ENCODE results near the gene DZIP1L.

The DZIP1L gene

DNA sequence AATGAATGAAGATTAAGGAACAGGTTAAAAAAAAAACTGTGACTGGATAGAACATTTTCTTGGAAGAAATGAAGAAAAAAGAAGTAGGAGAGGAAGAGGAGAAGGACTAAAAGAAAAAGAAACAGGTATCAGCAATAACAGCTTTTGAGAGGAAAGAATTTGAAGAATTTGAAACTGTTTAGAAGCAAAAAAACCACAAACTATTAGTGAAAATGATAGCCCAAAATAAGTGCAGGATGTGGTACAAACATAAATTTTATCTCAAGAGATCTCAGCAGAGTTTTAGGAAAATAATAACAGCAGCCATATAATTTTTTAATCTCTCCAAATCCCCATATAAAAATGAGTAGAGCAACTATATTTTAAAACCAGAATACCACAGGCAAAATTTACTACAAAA, 25.5 kb upstream of the DZIP1L start:
- no peak overlapping the region for H3K4me3 ChIP-seq (ENCODE audit: low read depth, low read length)
- no peak for DNase-seq (ENCODE audit: low read depth)
- TF ChIP-seq MYC (IDR thresholded peaks at IDR 0.05; ENCODE audit: low read depth, low read length), result no peak
- TF ChIP-seq POLR2A (IDR thresholded peaks at IDR 0.05; ENCODE audit: extremely low read depth, insufficient read length), result no peak
- no peak for TF ChIP-seq CTCF (IDR thresholded peaks at IDR 0.05; ENCODE audit: low read depth, low read length)
- TF ChIP-seq, protein P1, sequence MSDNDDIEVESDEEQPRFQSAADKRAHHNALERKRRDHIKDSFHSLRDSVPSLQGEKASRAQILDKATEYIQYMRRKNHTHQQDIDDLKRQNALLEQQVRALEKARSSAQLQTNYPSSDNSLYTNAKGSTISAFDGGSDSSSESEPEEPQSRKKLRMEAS (IDR thresholded peaks at IDR 0.05; ENCODE audit: low read depth, low read length), result no peak

DNA sequence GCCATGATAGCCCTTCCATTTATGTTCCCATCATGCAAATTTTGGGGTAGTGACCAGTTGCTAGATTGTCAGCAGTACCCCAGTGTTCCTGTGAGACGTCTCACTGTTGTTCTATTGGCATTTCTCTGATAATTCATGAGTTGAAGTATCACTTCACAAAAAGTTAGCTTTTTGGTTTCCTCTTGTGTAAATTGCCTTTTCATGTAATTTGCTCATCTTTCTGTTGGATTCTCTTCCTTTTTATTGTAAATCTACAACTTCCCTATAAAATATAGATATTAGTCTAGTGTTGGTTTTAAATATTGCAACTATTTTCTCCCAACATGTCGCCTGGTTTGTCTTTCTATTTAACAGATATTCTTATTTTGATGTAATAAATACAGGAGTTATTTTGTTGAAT, 24.3 kb upstream of the DZIP1L start:
- TF ChIP-seq CTCF (IDR thresholded peaks at IDR 0.05; ENCODE audit: low read depth, low read length) (no peak), MYC (IDR thresholded peaks at IDR 0.05; ENCODE audit: low read depth, low read length) (no peak), POLR2A (IDR thresholded peaks at IDR 0.05; ENCODE audit: extremely low read depth, insufficient read length) (no peak)
- TF ChIP-seq, protein P1 (IDR thresholded peaks at IDR 0.05; ENCODE audit: low read depth, low read length), result no peak
- no peak for DNase-seq (ENCODE audit: low read depth)
- no peak overlapping the region for H3K4me3 ChIP-seq (ENCODE audit: low read depth, low read length)

GRCh38 chr3:138137861-138138260, 22.5 kb upstream of the DZIP1L start:
- TF ChIP-seq, protein P1 (IDR thresholded peaks at IDR 0.05; ENCODE audit: low read depth, low read length), result 0 out of 2 replicates have a peak, but pooled peaks have one; percentile 2
- TF ChIP-seq POLR2A (IDR thresholded peaks at IDR 0.05; ENCODE audit: extremely low read depth, insufficient read length), result no peak
- peak; percentile 86 for DNase-seq (ENCODE audit: low read depth)
- H3K4me3 ChIP-seq (ENCODE audit: low read depth, low read length), result peak overlapping the region; percentile 23

- H3K4me3 ChIP-seq (ENCODE audit: low read depth, low read length), result no peak overlapping the region
- peak; percentile 60 for DNase-seq (ENCODE audit: low read depth)
- TF ChIP-seq, protein P1 (IDR thresholded peaks at IDR 0.05; ENCODE audit: low read depth, low read length), result no peak
Measured at GRCh38 chr3:138136201-138136600, 20.8 kb upstream of the DZIP1L start.

GRCh38 chr3:138135833-138136194, 20.4 kb upstream of the DZIP1L start:
- H3K4me3 ChIP-seq (ENCODE audit: low read depth, low read length), result no peak overlapping the region
- DNase-seq (ENCODE audit: low read depth), result peak; percentile 31
- TF ChIP-seq CTCF (IDR thresholded peaks at IDR 0.05; ENCODE audit: low read depth, low read length) (no peak), POLR2A (IDR thresholded peaks at IDR 0.05; ENCODE audit: extremely low read depth, insufficient read length) (no peak), MYC (IDR thresholded peaks at IDR 0.05; ENCODE audit: low read depth, low read length) (no peak)
- TF ChIP-seq, protein P1 (IDR thresholded peaks at IDR 0.05; ENCODE audit: low read depth, low read length), result no peak

- H3K4me3 ChIP-seq (ENCODE audit: low read depth, low read length), result no peak overlapping the region
- DNase-seq (ENCODE audit: low read depth), result peak; percentile 72
- TF ChIP-seq, protein P1 (IDR thresholded peaks at IDR 0.05; ENCODE audit: low read depth, low read length), result no peak
- TF ChIP-seq POLR2A (IDR thresholded peaks at IDR 0.05; ENCODE audit: extremely low read depth, insufficient read length) (no peak), MYC (IDR thresholded peaks at IDR 0.05; ENCODE audit: low read depth, low read length) (no peak), CTCF (IDR thresholded peaks at IDR 0.05; ENCODE audit: low read depth, low read length) (no peak)
Measured at GRCh38 chr3:138135146-138135832, 19.9 kb upstream of the DZIP1L start.
